UCSD-AML1 (cell line): Measurements from ENCODE around the gene KDM3B.
"Not testable (repeated sequence)": the region's sequence is repeated elsewhere in the genome, so short reads cannot be mapped to it uniquely, and the experiment has no call there.

Experiments
- DNase-seq: peaks from one replicate; lab custom pipeline; 2025; ENCODE audit not compliant: unreplicated experiment; lab: John Stamatoyannopoulos, UW

The KDM3B gene

GRCh38 chr5:138466900-138467710 is 114.6 kb downstream of the KDM3B start:
- no peak for DNase-seq

GRCh38 chr5:138467711-138468132 is 115.2 kb downstream of the KDM3B start:
- no peak for DNase-seq

DNA sequence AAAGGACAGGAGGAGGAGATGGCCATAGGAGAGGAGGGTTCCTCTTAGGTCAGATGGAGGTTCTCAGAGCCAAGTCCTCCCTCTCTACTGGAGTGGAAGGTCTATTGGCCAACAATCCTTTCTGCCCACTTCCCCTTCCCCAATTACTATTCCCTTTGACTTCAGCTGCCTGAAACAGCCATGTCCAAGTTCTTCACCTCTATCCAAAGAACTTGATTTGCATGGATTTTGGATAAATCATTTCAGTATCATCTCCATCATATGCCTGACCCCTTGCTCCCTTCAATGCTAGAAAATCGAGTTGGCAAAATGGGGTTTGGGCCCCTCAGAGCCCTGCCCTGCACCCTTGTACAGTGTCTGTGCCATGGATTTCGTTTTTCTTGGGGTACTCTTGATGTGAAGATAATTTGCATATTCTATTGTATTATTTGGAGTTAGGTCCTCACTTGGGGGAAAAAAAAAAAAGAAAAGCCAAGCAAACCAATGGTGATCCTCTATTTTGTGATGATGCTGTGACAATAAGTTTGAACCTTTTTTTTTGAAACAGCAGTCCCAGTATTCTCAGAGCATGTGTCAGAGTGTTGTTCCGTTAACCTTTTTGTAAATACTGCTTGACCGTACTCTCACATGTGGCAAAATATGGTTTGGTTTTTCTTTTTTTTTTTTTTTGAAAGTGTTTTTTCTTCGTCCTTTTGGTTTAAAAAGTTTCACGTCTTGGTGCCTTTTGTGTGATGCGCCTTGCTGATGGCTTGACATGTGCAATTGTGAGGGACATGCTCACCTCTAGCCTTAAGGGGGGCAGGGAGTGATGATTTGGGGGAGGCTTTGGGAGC is 115.9 kb downstream of the KDM3B start:
- DNase-seq, result no peak

- no peak for DNase-seq
Observed at GRCh38 chr5:138468966-138469539, 116.6 kb downstream of the KDM3B start.

GRCh38 chr5:138469540-138470321 is 117.2 kb downstream of the KDM3B start:
- no peak for DNase-seq

DNA sequence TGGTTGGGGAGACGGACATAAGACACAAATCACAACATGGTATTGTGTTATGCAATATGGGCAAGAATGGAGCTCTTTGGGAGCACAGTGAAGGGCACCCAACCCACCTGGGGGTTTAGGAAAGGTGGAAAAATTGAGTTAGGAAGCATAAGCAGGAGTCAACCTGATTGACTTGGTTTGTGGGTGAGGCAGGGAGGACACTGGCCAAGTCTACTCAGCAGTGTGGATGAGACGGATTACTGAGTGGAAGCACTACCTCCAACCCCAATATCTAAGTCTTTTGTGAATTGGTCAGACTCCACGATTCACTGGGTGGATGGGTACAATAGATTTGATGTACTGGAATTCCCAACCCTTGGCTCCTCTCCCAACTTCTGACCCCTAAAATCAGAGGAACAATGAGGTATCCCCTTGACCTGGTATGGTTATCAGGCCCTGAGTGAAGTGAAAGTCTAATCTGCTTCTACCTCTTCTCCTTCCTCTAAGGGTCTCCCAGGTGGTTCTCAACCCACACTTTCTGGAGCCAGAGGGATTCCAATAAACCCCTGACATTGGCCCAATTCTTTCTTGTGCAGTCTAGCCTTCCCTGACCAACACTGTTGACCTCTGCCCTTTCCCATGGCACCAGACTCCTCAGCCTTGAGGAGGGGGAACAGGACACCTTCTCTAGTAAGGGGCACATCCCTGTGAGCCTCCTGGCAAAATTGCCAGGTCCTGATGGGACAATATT is 118.0 kb downstream of the KDM3B start:
- DNase-seq, result no peak

DNA sequence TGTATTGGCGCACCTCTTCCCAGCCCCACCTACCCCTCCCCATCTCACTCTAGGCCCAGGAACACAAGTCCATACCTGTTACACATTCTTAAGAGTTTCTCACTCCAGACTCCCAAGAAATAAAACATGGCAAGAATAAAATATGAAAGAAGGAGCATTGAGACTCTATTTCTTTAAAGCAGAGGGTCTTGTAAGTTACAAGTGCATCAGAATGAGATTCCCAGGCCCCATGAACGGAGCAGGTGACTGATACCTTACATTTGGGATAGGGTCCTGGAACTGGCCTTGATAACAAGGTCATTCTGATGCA is 118.5 kb downstream of the KDM3B start:
- no peak for DNase-seq

- no peak for DNase-seq
Observed at GRCh38 chr5:138472353-138472752, 119.9 kb downstream of the KDM3B start.

DNA sequence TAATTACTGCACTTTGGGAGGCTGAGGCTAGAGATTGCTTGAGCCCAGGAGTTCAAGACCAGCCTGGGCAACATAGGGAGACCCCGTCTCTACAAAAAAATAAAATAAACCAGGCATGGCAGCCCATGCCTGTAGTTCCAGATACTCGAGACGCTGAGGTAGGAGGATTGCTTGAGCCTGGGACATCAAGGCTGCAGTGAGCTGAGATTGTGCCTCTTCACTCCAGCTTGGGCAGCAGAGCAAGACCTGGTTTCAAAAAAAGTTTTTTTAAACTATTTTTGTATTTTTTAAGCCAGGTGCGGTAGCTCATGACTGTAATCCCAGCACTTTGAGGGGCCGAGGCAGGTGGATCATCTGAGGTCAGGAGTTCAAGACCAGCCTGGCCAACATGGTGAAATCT is 120.7 kb downstream of the KDM3B start:
- DNase-seq, result not testable (repeated sequence)

DNA sequence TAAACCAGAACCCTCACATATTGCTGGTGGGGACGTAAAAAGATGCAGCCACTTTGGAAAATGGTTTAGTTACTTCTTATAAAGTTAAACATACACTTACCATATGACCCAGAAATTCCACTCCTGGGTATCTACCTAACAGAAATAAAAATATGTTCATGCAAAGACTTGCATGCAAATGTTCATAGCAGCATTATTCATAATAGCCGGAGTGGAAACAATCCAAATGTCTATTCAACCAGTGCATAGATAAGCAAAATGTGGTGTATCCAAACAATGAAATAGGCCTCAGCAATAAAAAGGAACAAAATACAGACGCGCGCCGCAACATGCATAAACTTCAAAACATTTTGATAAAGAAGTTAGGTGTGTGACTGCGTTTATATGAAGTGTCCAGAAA is 124.4 kb downstream of the KDM3B start:
- no peak for DNase-seq

DNA sequence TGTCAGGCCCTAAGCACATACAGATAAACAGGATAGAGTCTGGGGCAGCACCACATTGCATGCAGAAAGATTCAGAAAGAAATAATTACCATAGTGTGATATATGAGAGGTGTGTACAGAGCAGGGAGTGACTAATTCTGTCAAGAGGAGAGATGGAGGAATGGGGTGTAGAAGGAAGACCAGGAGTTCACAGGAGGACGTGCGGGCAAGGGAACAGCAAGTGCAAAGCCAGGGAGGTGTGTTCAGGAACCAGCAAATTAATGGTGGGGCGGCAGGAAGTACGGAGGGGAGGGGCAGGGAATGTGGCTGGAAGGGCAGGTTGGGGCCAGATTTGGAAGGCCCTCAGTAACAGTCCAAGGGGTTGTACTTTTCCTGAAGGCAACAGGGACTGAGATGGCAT is 130.2 kb downstream of the KDM3B start:
- DNase-seq, result no peak
